Stimulated activated CD8-positive, alpha-beta memory T cell treated with anti-CD3 and anti-CD28 coated beads, Interleukin-12 subunit alpha, Interleukin-12 subunit beta, amount 100 ng/mL, for 1 hour (primary cell): ENCODE results near the gene JMJD1C.

Source experiments
- DNase-seq: peaks from one replicate; pipeline ENCODE4 v3.0.0-alpha.2; 2020; ENCODE audit warnings: low read depth

JMJD1C gene

GRCh38 chr10:63120554-63120953 lies 345.2 kb downstream of the JMJD1C start:
- no peak for DNase-seq

GRCh38 chr10:63119041-63119440 lies 346.7 kb downstream of the JMJD1C start:
- no peak for DNase-seq
